HUES48 (cell line): ENCODE measurements around the gene TPO.
"Not testable (repeated sequence)": the region's sequence is repeated elsewhere in the genome, so short reads cannot be mapped to it uniquely, and the experiment has no call there.

ENCODE experiments used
- H3K27ac ChIP-seq: one replicate; pipeline ENCODE4 v1.7.0; 2013; ENCODE audit warnings: low read depth, low read length, inconsistent platforms
- H3K27me3 ChIP-seq: 2 replicates; pipeline ENCODE4 v1.6.1; 2013; ENCODE audit warnings: mild to moderate bottlenecking, low read length; ENCODE audit not compliant: control insufficient read depth, insufficient read depth
- H3K36me3 ChIP-seq: 2 replicates; pipeline ENCODE4 v1.6.1; 2013; ENCODE audit warnings: low read length; ENCODE audit not compliant: control insufficient read depth, insufficient read depth
- H3K4me1 ChIP-seq: 2 replicates; pipeline ENCODE4 v1.6.1; 2013; ENCODE audit warnings: mild to moderate bottlenecking, low read length; ENCODE audit not compliant: control insufficient read depth, insufficient read depth
- H3K4me3 ChIP-seq: 2 replicates; pipeline ENCODE4 v1.5.1; 2013; ENCODE audit warnings: mild to moderate bottlenecking, low read depth, low read length
- H3K9ac ChIP-seq: 2 replicates; pipeline ENCODE4 v1.6.1; 2013; ENCODE audit warnings: mild to moderate bottlenecking, low read depth, low read length, moderate library complexity
- H3K9me3 ChIP-seq: 2 replicates; pipeline ENCODE4 v1.6.1; 2013; ENCODE audit warnings: low read length; ENCODE audit not compliant: control insufficient read depth, insufficient read depth

Gene TPO

DNA sequence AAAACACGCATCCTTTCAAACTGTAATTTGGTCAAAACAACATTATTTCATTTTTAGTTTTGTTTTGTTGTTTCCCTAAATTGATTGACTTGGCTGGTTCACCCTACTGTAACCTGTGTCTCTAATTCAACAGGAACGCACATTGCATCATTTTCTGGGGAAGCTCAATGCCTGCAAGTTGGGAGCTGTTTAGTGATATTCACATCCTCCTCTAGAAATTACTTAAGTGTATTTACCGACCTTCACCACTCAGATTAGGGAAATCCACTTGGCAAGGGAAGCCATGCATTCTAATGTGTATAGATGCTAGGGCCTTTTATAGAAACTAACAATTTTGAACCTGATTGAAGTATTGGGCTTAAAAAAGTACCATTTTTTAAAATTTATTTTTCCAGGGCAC, 7.3 kb upstream of the TPO start:
- H3K4me1 ChIP-seq = no peaks in the 10 kb centered on the region
- no peak overlapping the region for H3K9ac ChIP-seq
- no peak overlapping the region for H3K4me3 ChIP-seq
- no peaks in the 10 kb centered on the region for H3K9me3 ChIP-seq
- H3K36me3 ChIP-seq = no peaks in the 10 kb centered on the region
- H3K27ac ChIP-seq = no peak overlapping the region
- no peaks in the 10 kb centered on the region; the same call in 1 of the 2 replicates for H3K27me3 ChIP-seq

DNA sequence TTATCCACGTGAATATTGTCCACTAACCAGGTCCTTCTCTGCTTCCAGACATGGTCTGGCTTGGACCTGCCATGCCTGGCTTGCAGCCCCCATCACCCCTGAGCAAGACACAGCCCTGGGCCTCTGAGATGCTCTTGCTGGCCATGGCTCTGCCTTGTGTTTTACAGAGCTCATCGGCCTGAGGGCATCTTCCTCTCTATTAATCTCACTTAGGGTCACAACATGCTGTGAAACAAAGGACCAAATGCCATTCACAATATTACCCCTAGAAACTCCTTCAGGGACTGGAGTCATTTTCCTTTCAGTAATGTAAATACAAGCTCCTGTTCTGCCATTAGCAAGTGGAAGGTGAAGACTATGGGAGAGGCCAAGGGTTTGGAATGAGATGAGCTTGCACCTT, 6.8 kb upstream of the TPO start:
- H3K27ac ChIP-seq = no peak overlapping the region
- no peaks in the 10 kb centered on the region; the same call in 1 of the 2 replicates for H3K27me3 ChIP-seq
- peaks cover 5% of the 10 kb centered on the region; the same call in 1 of the 2 replicates for H3K4me1 ChIP-seq
- no peaks in the 10 kb centered on the region for H3K9me3 ChIP-seq
- no peak overlapping the region for H3K9ac ChIP-seq
- H3K36me3 ChIP-seq = no peaks in the 10 kb centered on the region
- H3K4me3 ChIP-seq = no peak overlapping the region

DNA sequence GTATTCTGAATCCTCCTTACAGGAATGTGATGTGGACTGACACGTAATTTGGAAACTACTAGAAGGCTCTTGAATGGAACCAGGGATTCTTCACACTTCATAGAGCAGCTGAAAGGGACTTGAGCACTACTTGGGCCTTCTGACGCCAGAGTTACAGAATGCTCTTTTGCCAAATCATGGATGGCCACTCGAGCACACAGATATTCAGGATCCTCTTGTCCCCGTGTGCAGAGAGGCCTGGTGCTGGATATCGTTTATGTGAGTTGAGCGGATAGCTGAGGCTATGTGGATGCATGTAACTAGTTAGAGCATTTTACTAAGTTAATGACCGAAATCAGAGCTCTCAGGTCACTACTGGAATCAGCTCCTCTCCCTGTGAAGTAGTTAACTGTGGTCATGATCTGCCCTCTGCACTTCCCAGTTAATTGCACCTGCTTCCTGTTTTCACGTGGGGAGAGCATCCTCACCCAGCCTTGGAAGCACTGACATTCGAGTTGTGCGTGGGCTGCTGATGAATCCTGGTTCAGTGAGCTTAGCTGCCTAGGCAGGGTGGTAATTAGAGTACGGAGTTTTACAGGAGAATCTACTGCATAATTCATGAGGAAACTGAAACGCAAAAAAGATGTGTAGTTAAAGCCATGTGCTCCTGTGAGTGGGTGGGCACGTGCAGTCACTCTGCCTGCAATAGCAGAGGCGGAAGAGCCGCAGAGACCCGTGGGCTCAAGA, 5.2 kb upstream of the TPO start:
- H3K4me1 ChIP-seq = peaks cover 7% of the 10 kb centered on the region; the same call in 1 of the 2 replicates
- no peaks in the 10 kb centered on the region; the same call in 1 of the 2 replicates for H3K27me3 ChIP-seq
- H3K9me3 ChIP-seq = no peaks in the 10 kb centered on the region
- no peak overlapping the region for H3K9ac ChIP-seq
- H3K27ac ChIP-seq = no peak overlapping the region
- no peak overlapping the region for H3K4me3 ChIP-seq
- H3K36me3 ChIP-seq = no peaks in the 10 kb centered on the region

DNA sequence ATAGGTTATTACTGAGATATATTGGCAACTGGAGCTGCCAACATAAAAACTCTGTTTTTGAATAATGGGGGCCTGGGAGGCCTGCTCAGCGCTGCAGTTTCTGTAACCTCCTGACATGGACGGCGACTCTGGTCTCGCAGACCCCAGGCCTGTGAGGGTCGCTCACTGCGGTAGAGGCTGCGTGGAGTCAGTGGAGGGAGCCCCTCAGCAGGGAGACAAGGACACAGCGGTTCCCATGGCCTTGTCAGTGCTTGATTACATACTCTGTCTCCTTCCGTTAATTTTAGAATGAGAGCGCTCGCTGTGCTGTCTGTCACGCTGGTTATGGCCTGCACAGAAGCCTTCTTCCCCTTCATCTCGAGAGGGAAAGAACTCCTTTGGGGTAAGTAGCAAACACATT, 858 bp downstream of the TPO start:
- no peaks in the 10 kb centered on the region; the same call in 1 of the 2 replicates for H3K27me3 ChIP-seq

DNA sequence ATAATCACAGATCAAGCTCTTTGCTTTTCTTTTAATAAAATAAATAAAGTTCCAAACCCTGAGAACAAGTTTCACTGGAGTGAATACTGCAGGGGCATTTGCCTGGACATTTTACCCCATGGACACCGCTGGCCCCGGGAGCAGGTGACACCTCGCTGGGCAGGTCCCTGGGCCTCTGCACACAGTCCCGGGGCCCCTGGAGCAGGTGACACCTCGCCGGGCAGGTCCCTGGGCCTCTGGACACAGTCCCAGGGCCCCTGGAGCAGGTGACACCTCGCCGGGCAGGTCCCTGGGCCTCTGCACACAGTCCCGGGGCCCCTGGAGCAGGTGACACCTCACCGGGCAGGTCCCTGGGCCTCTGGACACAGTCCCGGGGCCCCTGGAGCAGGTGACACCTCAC, 1.6 kb downstream of the TPO start:
- not testable (repeated sequence) for H3K9me3 ChIP-seq, H3K4me3 ChIP-seq, H3K27me3 ChIP-seq, H3K4me1 ChIP-seq, H3K36me3 ChIP-seq, H3K9ac ChIP-seq, H3K27ac ChIP-seq

More for the DNA sequence above, 858 bp downstream of the TPO start:
- H3K9ac ChIP-seq = no peak overlapping the region
- no peaks in the 10 kb centered on the region for H3K36me3 ChIP-seq
- H3K4me1 ChIP-seq = peaks cover 7% of the 10 kb centered on the region; the same call in 1 of the 2 replicates
- H3K4me3 ChIP-seq = no peak overlapping the region
- H3K27ac ChIP-seq = no peak overlapping the region
- no peaks in the 10 kb centered on the region for H3K9me3 ChIP-seq

DNA sequence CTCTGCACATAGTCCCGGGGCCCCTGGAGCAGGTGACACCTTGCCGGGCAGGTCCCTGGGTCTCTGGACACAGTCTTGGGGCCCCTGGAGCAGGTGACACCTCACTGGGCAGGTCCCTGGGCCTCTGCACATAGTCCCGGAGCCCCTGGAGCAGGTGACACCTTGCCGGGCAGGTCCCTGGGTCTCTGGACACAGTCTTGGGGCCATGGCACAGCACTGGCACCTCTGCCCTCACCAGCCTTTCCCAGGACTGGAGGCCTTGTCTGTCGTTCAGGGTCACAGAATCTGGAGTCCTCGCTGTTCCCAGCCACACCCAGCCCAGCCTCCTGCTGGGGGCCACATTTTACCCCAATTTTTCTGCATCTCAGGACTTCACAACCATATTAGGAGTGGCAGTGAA, 2.2 kb downstream of the TPO start:
- Histone ChIP-seq H3K9me3 (no peaks in the 10 kb centered on the region), H3K27me3 (no peaks in the 10 kb centered on the region; the same call in 1 of the 2 replicates), H3K36me3 (no peaks in the 10 kb centered on the region), H3K9ac (no peak overlapping the region), H3K4me1 (peaks cover 7% of the 10 kb centered on the region; the same call in 1 of the 2 replicates), H3K27ac (no peak overlapping the region), H3K4me3 (no peak overlapping the region)

DNA sequence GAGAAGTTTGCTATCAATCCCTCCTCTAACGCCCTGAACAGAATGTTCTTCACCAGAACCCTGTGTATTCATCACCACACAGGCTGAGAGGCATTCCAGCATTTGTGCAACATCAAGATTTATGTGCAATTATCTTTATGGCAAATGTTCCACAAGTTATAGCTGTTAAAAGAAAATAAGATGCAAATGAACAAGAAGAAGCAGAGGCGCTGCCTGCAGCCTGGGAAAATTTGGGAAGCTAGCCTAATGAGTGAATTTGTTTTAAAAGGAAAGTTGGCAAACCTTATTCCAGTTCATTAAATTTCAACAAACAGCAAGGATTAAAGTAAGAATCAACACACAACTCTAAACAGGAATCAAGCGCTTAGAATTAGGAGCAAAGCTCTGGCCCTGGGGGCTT, 5.3 kb downstream of the TPO start:
- H3K9me3 ChIP-seq = no peaks in the 10 kb centered on the region
- H3K4me3 ChIP-seq = no peak overlapping the region

DNA sequence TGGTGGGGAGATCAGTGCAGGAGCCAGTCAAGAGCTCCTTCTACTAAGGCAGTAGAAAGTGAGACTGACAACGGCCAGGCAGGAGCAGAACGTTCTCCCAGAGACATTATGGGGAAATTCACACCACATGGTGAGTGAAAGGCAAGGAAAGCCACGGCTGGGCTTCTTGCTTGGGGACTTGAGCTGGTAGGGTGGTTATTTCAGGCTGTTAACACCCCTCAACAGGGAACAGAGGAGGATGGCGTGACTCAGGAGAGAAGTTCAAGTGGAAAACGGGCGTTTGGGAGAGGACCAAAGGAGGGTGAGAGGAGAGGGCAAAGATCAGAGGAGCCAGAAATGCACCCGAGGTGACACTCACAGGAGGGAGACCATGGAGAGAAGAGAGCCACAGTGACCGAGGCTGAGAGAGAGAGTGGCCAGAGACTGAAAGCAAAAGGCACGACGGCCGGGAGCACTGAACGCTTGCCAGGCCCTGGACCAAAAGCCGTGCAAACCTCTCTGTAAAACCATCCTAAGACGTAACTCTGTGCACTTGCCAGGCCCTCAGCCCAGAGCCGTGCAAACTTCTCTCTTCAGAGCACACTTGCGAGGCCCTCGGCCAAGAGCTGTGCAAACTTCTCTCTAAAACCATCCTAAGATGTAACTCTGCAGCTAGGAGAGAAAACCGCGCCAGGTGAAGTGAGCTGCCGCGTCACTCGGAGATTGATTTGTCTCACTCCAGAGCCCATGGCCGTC, 7.7 kb downstream of the TPO start:
- Histone ChIP-seq H3K4me3 (no peak overlapping the region), H3K27ac (no peak overlapping the region), H3K9me3 (no peaks in the 10 kb centered on the region), H3K27me3 (no peaks in the 10 kb centered on the region), H3K36me3 (no peaks in the 10 kb centered on the region), H3K9ac (no peak overlapping the region), H3K4me1 (no peaks in the 10 kb centered on the region)

More for the DNA sequence above, 5.3 kb downstream of the TPO start:
- no peak overlapping the region for H3K9ac ChIP-seq
- H3K4me1 ChIP-seq = no peaks in the 10 kb centered on the region
- no peaks in the 10 kb centered on the region for H3K36me3 ChIP-seq
- no peak overlapping the region for H3K27ac ChIP-seq
- no peaks in the 10 kb centered on the region for H3K27me3 ChIP-seq

DNA sequence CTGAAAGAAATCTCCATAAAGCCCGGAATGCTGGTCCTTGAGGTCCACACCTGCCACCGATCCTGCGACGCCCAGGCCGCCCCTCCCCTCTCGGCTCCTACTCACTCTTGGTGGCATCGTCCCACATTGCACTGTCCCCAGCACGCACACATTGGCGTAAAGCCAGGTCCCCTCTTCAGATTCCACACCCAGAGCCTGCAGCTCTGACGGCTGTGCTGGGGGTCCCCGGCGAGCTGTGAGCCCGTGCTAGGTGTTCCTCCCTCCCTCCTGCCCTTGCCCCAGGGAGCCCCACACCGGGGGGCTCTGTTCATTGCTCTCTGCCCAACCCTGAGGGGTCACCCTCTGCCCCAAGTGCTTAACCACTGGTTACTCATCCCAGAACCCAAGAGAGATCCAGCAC, 8.5 kb downstream of the TPO start:
- no peaks in the 10 kb centered on the region for H3K9me3 ChIP-seq
- H3K27me3 ChIP-seq = no peaks in the 10 kb centered on the region
- no peaks in the 10 kb centered on the region for H3K4me1 ChIP-seq
- H3K4me3 ChIP-seq = no peak overlapping the region
- no peak overlapping the region for H3K9ac ChIP-seq
- no peaks in the 10 kb centered on the region for H3K36me3 ChIP-seq
- no peak overlapping the region for H3K27ac ChIP-seq

DNA sequence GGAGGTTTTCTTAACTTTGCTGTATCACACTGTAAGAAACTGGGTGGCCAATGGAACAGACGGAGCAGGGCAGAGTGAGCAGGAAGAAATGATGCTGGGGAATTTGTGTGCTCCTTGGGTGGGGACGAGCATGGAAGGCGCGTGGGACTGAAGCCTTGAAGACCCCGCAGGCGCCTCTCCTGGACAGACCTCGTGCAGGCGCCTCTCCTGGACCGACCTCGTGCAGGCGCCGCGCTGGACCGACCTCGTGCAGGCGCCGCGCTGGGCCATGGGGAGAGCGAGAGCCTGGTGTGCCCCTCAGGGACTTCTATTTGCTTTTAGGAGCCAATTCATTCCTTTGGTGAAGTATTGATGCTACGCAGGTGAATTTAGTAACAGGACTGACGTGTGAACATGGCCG, 8.9 kb downstream of the TPO start:
- no peaks in the 10 kb centered on the region for H3K36me3 ChIP-seq
- no peak overlapping the region for H3K9ac ChIP-seq
- no peaks in the 10 kb centered on the region for H3K4me1 ChIP-seq
- H3K9me3 ChIP-seq = no peaks in the 10 kb centered on the region
- H3K27ac ChIP-seq = no peak overlapping the region
- no peaks in the 10 kb centered on the region for H3K27me3 ChIP-seq
- no peak overlapping the region for H3K4me3 ChIP-seq

DNA sequence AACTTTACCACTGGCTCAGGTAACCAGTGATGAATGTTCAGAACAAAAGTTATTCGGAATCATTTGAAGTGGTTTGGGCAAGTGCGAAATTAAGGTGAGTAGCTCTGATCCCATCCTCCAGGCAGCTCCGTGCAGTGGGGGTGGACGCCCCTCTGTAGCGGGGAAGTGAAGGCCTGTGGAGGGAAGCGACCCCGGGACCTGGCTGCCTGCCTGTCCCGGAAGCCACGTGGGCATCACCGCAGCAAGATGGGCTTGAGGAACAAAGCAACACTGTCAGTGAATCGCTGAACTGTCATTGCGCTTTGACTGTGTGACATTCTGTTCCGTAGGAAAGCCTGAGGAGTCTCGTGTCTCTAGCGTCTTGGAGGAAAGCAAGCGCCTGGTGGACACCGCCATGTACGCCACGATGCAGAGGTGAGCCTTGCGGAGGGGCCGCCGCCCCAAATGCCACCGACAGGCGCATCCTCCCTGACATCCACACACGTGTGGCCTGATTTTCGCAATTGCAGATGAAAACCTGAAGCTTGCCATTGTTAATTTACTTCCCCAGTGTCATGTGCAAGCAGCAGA, 9.5 kb downstream of the TPO start:
- Histone ChIP-seq H3K27ac (no peak overlapping the region), H3K9me3 (no peaks in the 10 kb centered on the region), H3K9ac (no peak overlapping the region), H3K36me3 (no peaks in the 10 kb centered on the region), H3K27me3 (no peaks in the 10 kb centered on the region), H3K4me3 (no peak overlapping the region), H3K4me1 (no peaks in the 10 kb centered on the region)
